ENCODE data around the gene DNMBP. TPM values are rescaled to one million over a fixed set of nuclear protein-coding genes. Genes with fewer than 3 reads are reported as not detected.
"Not testable (repeated sequence)": the region's sequence is repeated elsewhere in the genome, so short reads cannot be mapped to it uniquely, and the experiment has no call there.

DNMBP gene
- total RNA-seq, 2 donors from 2014 or later, result 38.4 to 53.5 TPM

- DNase-seq, result no peak
- no peak for TF ChIP-seq CTCF (IDR thresholded peaks at IDR 0.05)
- no peaks in the 10 kb centered on the region for H3K4me1 ChIP-seq
- H3K9ac ChIP-seq (ENCODE audit: low read depth in 2 of 2, low read length in 2 of 2), result no peak overlapping the region
- H3K9me3 ChIP-seq, result no peaks in the 10 kb centered on the region
- H3K27me3 ChIP-seq, result no peaks in the 10 kb centered on the region
- no peak overlapping the region for H3K4me3 ChIP-seq
- intact Hi-C loops (cut with DNase I), result no loop called here
- peaks cover 19% of the 10 kb centered on the region for H3K36me3 ChIP-seq
- no peak overlapping the region for H3K27ac ChIP-seq
These were observed 113.9 kb downstream of the DNMBP start for GRCh38 chr10:99895867-99896266.

GRCh38 chr10:99895066-99895465, 114.7 kb downstream of the DNMBP start:
- H3K9me3 ChIP-seq; intact Hi-C loops (cut with DNase I); H3K27ac ChIP-seq; H3K4me3 ChIP-seq; H3K9ac ChIP-seq (ENCODE audit: low read depth in 2 of 2, low read length in 2 of 2); DNase-seq; H3K27me3 ChIP-seq; H3K4me1 ChIP-seq: not testable (repeated sequence)
- peaks cover 19% of the 10 kb centered on the region for H3K36me3 ChIP-seq

- intact Hi-C loops (cut with DNase I), result no loop called here
These were observed 115.1 kb downstream of the DNMBP start for GRCh38 chr10:99894613-99895012.

GRCh38 chr10:99888622-99889021, 121.1 kb downstream of the DNMBP start:
- H3K4me3 ChIP-seq, result no peak overlapping the region
- no peak overlapping the region for H3K27ac ChIP-seq
- H3K9ac ChIP-seq (ENCODE audit: low read depth in 2 of 2, low read length in 2 of 2), result no peak overlapping the region
- H3K27me3 ChIP-seq, result no peaks in the 10 kb centered on the region
- intact Hi-C loops (cut with DNase I), result no loop called here
- H3K4me1 ChIP-seq, result no peaks in the 10 kb centered on the region
- no peak for TF ChIP-seq CTCF (IDR thresholded peaks at IDR 0.05)
- H3K36me3 ChIP-seq, result peaks cover 19% of the 10 kb centered on the region
- no peak for DNase-seq
- no peaks in the 10 kb centered on the region for H3K9me3 ChIP-seq

More at GRCh38 chr10:99894613-99895012, 115.1 kb downstream of the DNMBP start:
- no peaks in the 10 kb centered on the region for H3K9me3 ChIP-seq
- H3K4me3 ChIP-seq, result no peak overlapping the region
- no peaks in the 10 kb centered on the region for H3K4me1 ChIP-seq
- TF ChIP-seq CTCF (IDR thresholded peaks at IDR 0.05), result no peak
- H3K27me3 ChIP-seq, result no peaks in the 10 kb centered on the region
- no peak overlapping the region for H3K27ac ChIP-seq
- peaks cover 19% of the 10 kb centered on the region for H3K36me3 ChIP-seq
- no peak for DNase-seq
- no peak overlapping the region for H3K9ac ChIP-seq (ENCODE audit: low read depth in 2 of 2, low read length in 2 of 2)

GRCh38 chr10:99883523-99883922, 126.2 kb downstream of the DNMBP start:
- Histone ChIP-seq H3K27me3 (no peaks in the 10 kb centered on the region), H3K9me3 (no peaks in the 10 kb centered on the region), H3K4me3 (no peak overlapping the region), H3K36me3 (peaks cover 20% of the 10 kb centered on the region), H3K27ac (no peak overlapping the region), H3K4me1 (no peaks in the 10 kb centered on the region), H3K9ac (ENCODE audit: low read depth in 2 of 2, low read length in 2 of 2) (no peak overlapping the region)
- no peak for DNase-seq
- no peak for TF ChIP-seq CTCF (IDR thresholded peaks at IDR 0.05)
- intact Hi-C loops (cut with DNase I), result no loop called here

GRCh38 chr10:99881371-99881770, 128.4 kb downstream of the DNMBP start:
- intact Hi-C loops (cut with DNase I), result no loop called here
- H3K9ac ChIP-seq (ENCODE audit: low read depth in 2 of 2, low read length in 2 of 2), result no peak overlapping the region
- H3K27me3 ChIP-seq, result no peaks in the 10 kb centered on the region
- no peak overlapping the region for H3K4me3 ChIP-seq
- peaks cover 16% of the 10 kb centered on the region for H3K36me3 ChIP-seq
- no peak for TF ChIP-seq CTCF (IDR thresholded peaks at IDR 0.05)
- no peaks in the 10 kb centered on the region for H3K9me3 ChIP-seq
- no peak overlapping the region for H3K27ac ChIP-seq
- H3K4me1 ChIP-seq, result no peaks in the 10 kb centered on the region
- DNase-seq, result no peak
